HG03342 (cell line): ENCODE data around the gene CALY.

ENCODE experiments used
- ATAC-seq: cut with Tn5 transposase; IDR thresholded peaks from one replicate; pipeline ENCODE4 v1.9.1; 2021; ENCODE audit warnings: mild to moderate bottlenecking, moderate library complexity; ENCODE audit not compliant: unreplicated experiment

CALY gene

GRCh38 chr10:133351408-133352318 lies 15.0 kb upstream of the CALY start:
- ATAC-seq, result no peak

GRCh38 chr10:133350950-133351329 lies 14.2 kb upstream of the CALY start:
- ATAC-seq, result no peak

GRCh38 chr10:133350283-133350949 lies 13.7 kb upstream of the CALY start:
- ATAC-seq, result no peak

- ATAC-seq, result no peak
Measured at GRCh38 chr10:133349577-133350011, 12.9 kb upstream of the CALY start.

- ATAC-seq, result no peak
Measured at GRCh38 chr10:133349160-133349568, 12.5 kb upstream of the CALY start.

GRCh38 chr10:133347710-133348517 lies 11.2 kb upstream of the CALY start:
- ATAC-seq, result no peak

GRCh38 chr10:133346413-133346812 lies 9.7 kb upstream of the CALY start:
- no peak for ATAC-seq

- no peak for ATAC-seq
Measured at GRCh38 chr10:133344236-133344635, 7.5 kb upstream of the CALY start.

GRCh38 chr10:133343558-133343957 lies 6.9 kb upstream of the CALY start:
- ATAC-seq, result no peak

GRCh38 chr10:133342942-133343341 lies 6.2 kb upstream of the CALY start:
- ATAC-seq, result no peak

- no peak for ATAC-seq
Measured at GRCh38 chr10:133341983-133342382, 5.3 kb upstream of the CALY start.

- ATAC-seq, result no peak
Measured at GRCh38 chr10:133339708-133340380, 3.1 kb upstream of the CALY start.

GRCh38 chr10:133338080-133339071 lies 1.7 kb upstream of the CALY start:
- no peak for ATAC-seq

- ATAC-seq, result no peak
Measured at GRCh38 chr10:133337370-133337725, 652 bp upstream of the CALY start.

- no peak for ATAC-seq
Measured at GRCh38 chr10:133336118-133336576, 549 bp downstream of the CALY start.

GRCh38 chr10:133335246-133336117 lies 1.2 kb downstream of the CALY start:
- no peak for ATAC-seq

- no peak for ATAC-seq
Measured at GRCh38 chr10:133334503-133335245, 2.0 kb downstream of the CALY start.
